ENCODE results near the gene COLGALT1. TPM values are rescaled to one million over a fixed set of nuclear protein-coding genes. Genes with fewer than 3 reads are reported as not detected.
"Not testable (repeated sequence)": the region's sequence is repeated elsewhere in the genome, so short reads cannot be mapped to it uniquely, and the experiment has no call there.

Gene COLGALT1
- 58.0 to 61.9 TPM (median 59.3 TPM) in 3 replicates for total RNA-seq

DNA sequence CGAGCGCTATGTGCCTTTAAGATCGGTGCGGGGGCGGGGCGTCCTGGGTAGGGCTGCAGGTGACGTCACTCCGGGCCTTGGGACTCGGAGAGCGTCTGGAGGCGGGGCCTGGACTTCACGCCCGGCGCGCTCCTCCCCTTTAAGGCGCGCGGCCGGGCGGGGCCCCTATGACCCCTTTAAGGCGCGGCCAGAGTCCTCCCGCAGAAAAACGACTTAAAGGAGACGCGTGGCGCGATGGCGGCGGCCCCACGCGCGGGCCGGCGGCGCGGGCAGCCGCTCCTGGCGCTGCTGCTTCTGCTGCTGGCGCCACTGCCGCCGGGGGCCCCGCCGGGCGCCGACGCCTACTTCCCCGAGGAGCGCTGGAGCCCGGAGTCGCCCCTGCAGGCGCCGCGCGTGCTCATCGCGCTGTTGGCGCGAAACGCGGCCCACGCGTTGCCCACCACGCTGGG, at the start of gene COLGALT1:
TSS of gene COLGALT1 (plus strand) at position 170 of the 449 bp plus-strand sequence. CDS start at position 235, 65 bp downstream.
- peak within 1 kb of the TSS; percentile 53 for H3K27ac Mint-ChIP-seq

DNA sequence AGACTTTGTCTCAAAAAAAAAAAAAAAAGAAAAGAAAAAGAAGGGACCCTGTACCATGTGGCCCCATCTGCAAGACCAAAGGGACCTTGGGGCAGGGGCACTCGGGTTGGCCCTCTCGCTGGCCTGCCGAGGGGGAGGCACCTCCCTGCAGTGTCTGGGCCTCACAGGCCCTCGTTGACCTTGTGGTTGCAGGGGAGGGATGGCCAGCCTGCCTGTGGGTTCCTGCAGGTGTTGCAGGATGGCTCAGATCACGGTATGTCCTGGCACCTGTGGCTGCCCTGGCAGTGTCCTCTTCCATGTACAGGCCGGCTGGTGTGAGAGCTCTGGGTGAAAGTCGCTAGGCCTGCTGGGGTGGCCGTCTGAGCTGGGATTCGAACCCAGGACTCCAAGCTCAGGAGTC, 48.7 kb upstream of the COLGALT1 start:
- TF ChIP-seq, protein P1, sequence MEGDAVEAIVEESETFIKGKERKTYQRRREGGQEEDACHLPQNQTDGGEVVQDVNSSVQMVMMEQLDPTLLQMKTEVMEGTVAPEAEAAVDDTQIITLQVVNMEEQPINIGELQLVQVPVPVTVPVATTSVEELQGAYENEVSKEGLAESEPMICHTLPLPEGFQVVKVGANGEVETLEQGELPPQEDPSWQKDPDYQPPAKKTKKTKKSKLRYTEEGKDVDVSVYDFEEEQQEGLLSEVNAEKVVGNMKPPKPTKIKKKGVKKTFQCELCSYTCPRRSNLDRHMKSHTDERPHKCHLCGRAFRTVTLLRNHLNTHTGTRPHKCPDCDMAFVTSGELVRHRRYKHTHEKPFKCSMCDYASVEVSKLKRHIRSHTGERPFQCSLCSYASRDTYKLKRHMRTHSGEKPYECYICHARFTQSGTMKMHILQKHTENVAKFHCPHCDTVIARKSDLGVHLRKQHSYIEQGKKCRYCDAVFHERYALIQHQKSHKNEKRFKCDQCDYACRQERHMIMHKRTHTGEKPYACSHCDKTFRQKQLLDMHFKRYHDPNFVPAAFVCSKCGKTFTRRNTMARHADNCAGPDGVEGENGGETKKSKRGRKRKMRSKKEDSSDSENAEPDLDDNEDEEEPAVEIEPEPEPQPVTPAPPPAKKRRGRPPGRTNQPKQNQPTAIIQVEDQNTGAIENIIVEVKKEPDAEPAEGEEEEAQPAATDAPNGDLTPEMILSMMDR (IDR thresholded peaks at IDR 0.05; ENCODE audit: unreplicated experiment) = no peak
- no peak for DNase-seq (ENCODE audit: low spot score in 2 of 2, unreplicated experiment in 2 of 2)
- no peaks in the 10 kb centered on the region for H3K9me3 Mint-ChIP-seq

More for the DNA sequence above, at the start of gene COLGALT1:
- peaks cover 4% of the 10 kb centered on the region for H3K4me1 Mint-ChIP-seq
- peak; percentile 95 to 96 for DNase-seq (ENCODE audit: low spot score in 2 of 2, unreplicated experiment in 2 of 2)
- peaks cover 12% of the 10 kb centered on the region for H3K36me3 Mint-ChIP-seq
- H3K4me3 Mint-ChIP-seq = peak within 1 kb of the TSS; percentile 73
- H3K9me3 Mint-ChIP-seq = peaks cover 5% of the 10 kb centered on the region
- TF ChIP-seq, protein P1 (IDR thresholded peaks at IDR 0.05; ENCODE audit: unreplicated experiment) = no peak
- no peaks in the 10 kb centered on the region for H3K27me3 Mint-ChIP-seq (ENCODE audit: low read depth)

DNA sequence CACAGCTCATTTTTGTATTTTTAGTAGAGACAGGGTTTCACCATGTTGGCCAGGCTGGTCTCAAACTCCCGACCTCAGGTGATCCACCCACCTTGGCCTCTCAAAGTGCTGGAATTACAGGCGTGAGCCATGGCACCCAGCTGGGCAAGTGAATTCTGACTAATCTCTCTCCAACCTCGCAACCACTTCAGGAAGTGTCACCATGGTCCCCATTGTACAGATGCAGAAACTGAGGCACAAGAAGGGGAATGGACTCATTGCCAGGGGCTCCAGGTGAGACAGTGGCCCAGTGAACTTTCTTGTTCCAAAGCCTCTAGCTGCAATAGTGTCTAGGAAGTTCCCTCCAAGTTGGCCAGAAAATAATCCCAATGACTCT, 46.9 kb upstream of the COLGALT1 start:
- H3K9me3 Mint-ChIP-seq; H3K4me3 Mint-ChIP-seq; DNase-seq (ENCODE audit: low spot score in 2 of 2, unreplicated experiment in 2 of 2); H3K36me3 Mint-ChIP-seq; H3K27ac Mint-ChIP-seq; H3K27me3 Mint-ChIP-seq (ENCODE audit: low read depth): not testable (repeated sequence)
- H3K4me1 Mint-ChIP-seq = peaks cover 19% of the 10 kb centered on the region

More for the DNA sequence above, 48.7 kb upstream of the COLGALT1 start:
- H3K4me3 Mint-ChIP-seq = no peak overlapping the region
- no peaks in the 10 kb centered on the region for H3K27me3 Mint-ChIP-seq (ENCODE audit: low read depth)
- no peak overlapping the region for H3K27ac Mint-ChIP-seq
- H3K36me3 Mint-ChIP-seq = peaks cover 11% of the 10 kb centered on the region
- peaks cover 10% of the 10 kb centered on the region for H3K4me1 Mint-ChIP-seq

DNA sequence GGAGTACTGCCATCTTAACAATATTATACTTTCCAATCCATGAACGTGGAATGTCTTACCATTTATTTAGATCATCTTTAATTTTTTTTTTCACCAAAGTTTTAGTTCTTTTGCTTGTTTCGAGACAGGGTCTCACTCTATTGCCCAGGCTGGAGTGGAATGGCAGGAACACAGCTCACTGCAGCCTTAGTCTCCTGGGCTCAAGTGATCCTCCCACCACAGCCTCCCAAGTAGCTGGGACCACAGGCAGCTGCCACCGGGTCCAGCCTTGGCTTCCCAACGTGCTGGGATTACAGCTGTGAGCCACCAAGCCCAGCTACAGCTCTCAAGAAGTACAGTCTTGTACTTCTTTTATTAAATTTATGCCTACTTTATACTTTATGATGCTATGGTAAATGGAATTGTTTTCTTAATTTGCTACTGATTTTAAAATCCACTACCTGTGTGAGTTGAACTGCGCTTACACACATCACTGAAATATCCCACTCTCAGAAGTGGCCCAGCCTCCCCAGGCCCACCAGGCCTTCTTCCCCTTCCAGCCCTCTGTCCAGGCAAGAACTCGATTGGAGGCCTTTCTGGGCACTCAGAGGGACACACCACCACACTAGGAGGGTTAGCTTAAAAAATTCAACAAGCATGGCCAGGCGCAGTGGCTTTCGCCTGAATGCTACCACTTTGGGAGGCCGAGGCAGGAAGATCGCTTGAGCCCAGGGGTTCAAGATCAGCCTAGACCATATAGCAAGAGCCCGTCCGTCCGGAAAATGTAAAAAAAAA, 45.0 kb upstream of the COLGALT1 start:
- H3K27ac Mint-ChIP-seq = peak overlapping the region; percentile 98
- DNase-seq (ENCODE audit: low spot score in 2 of 2, unreplicated experiment in 2 of 2) = no peak

DNA sequence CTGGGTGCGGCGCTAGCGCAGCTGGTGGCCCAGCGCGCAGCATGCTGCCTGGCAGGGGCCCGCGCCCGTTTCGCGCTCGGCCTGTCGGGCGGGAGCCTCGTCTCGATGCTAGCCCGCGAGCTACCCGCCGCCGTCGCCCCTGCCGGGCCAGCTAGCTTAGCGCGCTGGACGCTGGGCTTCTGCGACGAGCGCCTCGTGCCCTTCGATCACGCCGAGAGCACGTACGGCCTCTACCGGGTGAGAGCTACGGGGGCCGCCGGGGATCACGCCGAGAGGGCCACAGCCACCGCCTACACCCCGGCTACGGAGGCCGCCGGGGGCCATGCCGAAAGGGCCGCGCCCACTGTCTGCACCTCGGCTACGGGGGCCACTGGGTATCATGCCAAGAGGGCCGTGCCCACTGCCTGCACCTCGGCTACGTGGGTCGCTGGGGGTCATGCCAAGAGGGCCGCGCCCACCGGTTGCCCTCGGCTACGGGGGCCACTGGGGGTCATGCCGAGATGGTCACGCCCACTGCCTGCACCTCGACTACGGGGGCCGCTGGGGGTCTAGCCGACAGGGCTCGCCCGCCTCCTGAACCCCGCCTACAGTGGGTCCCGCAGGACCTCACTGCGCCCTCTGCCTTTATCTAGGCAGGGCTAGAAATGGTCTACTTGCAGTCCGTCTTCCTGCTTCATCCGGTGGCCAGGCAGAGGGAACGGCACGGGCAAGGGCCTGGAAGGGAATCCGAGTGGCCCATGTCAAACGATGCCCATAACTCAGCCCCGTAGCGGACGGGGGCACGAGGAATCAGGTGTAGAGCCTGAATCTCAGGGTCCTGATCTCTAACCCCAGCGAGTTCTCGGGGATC, 43.5 kb upstream of the COLGALT1 start:
- H3K4me3 Mint-ChIP-seq = peak overlapping the region; percentile 89
- peaks cover 11% of the 10 kb centered on the region for H3K36me3 Mint-ChIP-seq
- no peaks in the 10 kb centered on the region for H3K9me3 Mint-ChIP-seq
- H3K27me3 Mint-ChIP-seq (ENCODE audit: low read depth) = no peaks in the 10 kb centered on the region
- TF ChIP-seq, protein P1 (IDR thresholded peaks at IDR 0.05; ENCODE audit: unreplicated experiment) = no peak
- peaks cover 21% of the 10 kb centered on the region for H3K4me1 Mint-ChIP-seq
- no peak for DNase-seq (ENCODE audit: low spot score in 2 of 2, unreplicated experiment in 2 of 2)
- peak overlapping the region; percentile 82 for H3K27ac Mint-ChIP-seq

More for the DNA sequence above, 45.0 kb upstream of the COLGALT1 start:
- H3K9me3 Mint-ChIP-seq = no peaks in the 10 kb centered on the region
- TF ChIP-seq, protein P1 (IDR thresholded peaks at IDR 0.05; ENCODE audit: unreplicated experiment) = no peak
- peaks cover 21% of the 10 kb centered on the region for H3K4me1 Mint-ChIP-seq
- H3K27me3 Mint-ChIP-seq (ENCODE audit: low read depth) = no peaks in the 10 kb centered on the region
- peak overlapping the region; percentile 89 for H3K4me3 Mint-ChIP-seq
- H3K36me3 Mint-ChIP-seq = peaks cover 4% of the 10 kb centered on the region

DNA sequence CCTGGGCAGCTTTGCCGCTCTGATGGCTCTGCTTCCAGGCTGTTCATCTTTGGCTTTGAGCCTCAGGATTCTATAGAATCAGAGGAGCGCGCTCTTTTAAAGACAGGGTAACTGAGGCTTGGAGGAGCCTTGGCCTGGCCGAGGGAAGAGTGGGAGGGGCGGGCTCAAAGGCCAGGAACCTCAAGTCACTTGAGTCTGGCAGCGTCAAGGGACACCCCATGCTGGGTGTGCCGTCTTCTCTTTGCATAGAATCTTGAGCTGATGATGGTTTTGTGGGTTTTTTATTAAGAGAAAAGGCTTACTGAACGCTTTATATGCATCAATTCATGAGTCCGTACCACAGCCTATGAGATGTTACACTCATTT, 42.9 kb upstream of the COLGALT1 start:
- TF ChIP-seq, protein P1 (IDR thresholded peaks at IDR 0.05; ENCODE audit: unreplicated experiment) = no peak
- Mint-ChIP-seq H3K9me3 (no peaks in the 10 kb centered on the region), H3K27ac (peak overlapping the region; percentile 82), H3K4me1 (peaks cover 21% of the 10 kb centered on the region), H3K27me3 (ENCODE audit: low read depth) (no peaks in the 10 kb centered on the region), H3K36me3 (peaks cover 17% of the 10 kb centered on the region), H3K4me3 (peak overlapping the region; percentile 89)
- DNase-seq (ENCODE audit: low spot score in 2 of 2, unreplicated experiment in 2 of 2) = no peak
